ENCODE measurements around the gene DIS3L2. TPM values are rescaled to one million over a fixed set of nuclear protein-coding genes. Genes with fewer than 3 reads are reported as not detected.

DIS3L2 gene
- total and polyA plus RNA-seq, 2 of the 4 experiments (the other 2 are of a cell fraction) = 14.7 to 19.2 TPM

DNA sequence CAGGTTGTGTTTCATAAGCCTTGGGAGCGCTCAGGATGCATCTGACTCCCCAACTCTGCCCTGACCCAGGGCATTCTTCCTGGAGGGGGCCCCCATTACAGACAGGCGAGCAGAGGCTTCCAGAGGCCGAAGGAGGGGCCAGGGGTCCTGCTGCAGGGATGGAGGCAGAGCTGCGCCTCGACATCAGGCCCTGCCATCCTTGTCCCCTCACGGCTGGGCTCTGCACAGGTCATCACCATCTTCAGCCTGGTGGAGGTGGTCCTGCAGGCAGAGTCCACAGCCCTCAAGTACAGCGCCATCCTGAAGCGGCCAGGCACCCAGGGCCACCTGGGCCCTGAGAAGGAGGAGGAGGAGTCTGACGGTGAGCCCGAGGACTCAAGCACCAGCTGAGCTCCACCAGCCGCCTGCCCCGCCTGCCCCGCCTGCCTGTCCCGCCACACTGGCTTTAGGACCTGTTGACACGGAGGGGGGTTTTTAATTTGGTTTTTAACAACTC, 374.8 kb downstream of the DIS3L2 start:
- no peak overlapping the region for H2AFZ ChIP-seq (replicated peaks; ENCODE audit: low read length, poor library complexity)
- dilution Hi-C loops (cut with HindIII; ENCODE audit: low sequenced_read_pairs, unreplicated experiment) = no loop called here
- no peak for DNase-seq
- no peak overlapping the region for H3K4me3 ChIP-seq (ENCODE audit: insufficient read depth, low read depth, low read length)
- H3K27ac ChIP-seq (ENCODE audit: insufficient read depth, low read length) = no peak overlapping the region
- no peak overlapping the region for H2AK9ac ChIP-seq (replicated peaks; ENCODE audit: low read depth, low read length, poor library complexity)
- no TSS peak for BruUV-seq (replicated peaks)
- no peak overlapping the region for H4K8ac ChIP-seq (ENCODE audit: low read depth in 2 of 2, low read length in 2 of 2)
- no peaks in the 10 kb centered on the region for H4K20me1 ChIP-seq (ENCODE audit: insufficient read depth, low read length)
- no peak overlapping the region for H2BK15ac ChIP-seq (ENCODE audit: low read depth, low read length)
- no peak overlapping the region for H2AK5ac ChIP-seq (ENCODE audit: low read depth, low read length)
- no peaks in the 10 kb centered on the region for H3K4me1 ChIP-seq (ENCODE audit: control insufficient read depth, insufficient read depth, low read length)
- no peak overlapping the region for H3K18ac ChIP-seq (ENCODE audit: low read depth, low read length)
- H3K14ac ChIP-seq (replicated peaks; ENCODE audit: low read depth, low read length) = no peak overlapping the region
- no peaks in the 10 kb centered on the region for H3K27me3 ChIP-seq (ENCODE audit: control insufficient read depth, insufficient read depth, low read length)
- in situ Hi-C loops (cut with MboI; ENCODE audit: low sequenced_read_pairs) = no loop called here
- no peak overlapping the region for H3K23ac ChIP-seq (ENCODE audit: low read depth, low read length)
- H2BK20ac ChIP-seq (ENCODE audit: low read depth, low read length) = no peak overlapping the region
- no peaks in the 10 kb centered on the region for H3K9me3 ChIP-seq (ENCODE audit: control insufficient read depth, insufficient read depth, low read length)
- no peak overlapping the region for H2BK5ac ChIP-seq (ENCODE audit: low read depth, low read length, poor library complexity, severe bottlenecking)
- 91% methylated on average over 5 of the region's 15 CpGs; no CpG with 5 or more reads in 1 of the 2 experiments for WGBS, 2 experiments (ENCODE audit: extremely low coverage in 2 of 2, insufficient read length in 1 of 2)
- no peak overlapping the region for H4K5ac ChIP-seq (ENCODE audit: low read depth, low read length)
- H3K79me1 ChIP-seq (ENCODE audit: low read depth in 1 of 2, low read length in 2 of 2) = no peaks in the 10 kb centered on the region
- TF ChIP-seq FOS (IDR thresholded peaks at IDR 0.05; ENCODE audit: low read depth, low read length) (no peak), USF2 (IDR thresholded peaks at IDR 0.05; ENCODE audit: low read depth, low read length) (no peak), MXI1 (IDR thresholded peaks at IDR 0.05; ENCODE audit: borderline replicate concordance, low read depth, low read length) (no peak), RAD21 (IDR thresholded peaks at IDR 0.05; ENCODE audit: low read length) (no peak), MAFK (IDR thresholded peaks at IDR 0.05; ENCODE audit: low read depth, low read length) (no peak), ELK1 (IDR thresholded peaks at IDR 0.05; ENCODE audit: borderline replicate concordance, low read depth, low read length) (no peak), RFX5 (IDR thresholded peaks at IDR 0.05; ENCODE audit: low read depth, low read length) (no peak), CHD1 (IDR thresholded peaks at IDR 0.05; ENCODE audit: low read depth, low read length) (no peak)
- H3K56ac ChIP-seq (ENCODE audit: extremely low read depth, insufficient read depth, low read length) = no peak overlapping the region
- CTCF ChIA-PET = no interaction called here
- H3K9ac ChIP-seq (ENCODE audit: low read depth, low read length) = no peak overlapping the region
- no peak overlapping the region for H3K4me2 ChIP-seq (ENCODE audit: low read depth, low read length)
- no peak overlapping the region for H2BK120ac ChIP-seq (ENCODE audit: low read depth, low read length)
- POLR2A ChIA-PET (ENCODE audit: unreplicated experiment) = no interaction called here
- H3K4ac ChIP-seq (ENCODE audit: low read depth, low read length) = no peak overlapping the region
- intact Hi-C loops (cut with micrococcal nuclease) = no loop called here
- no peak for ATAC-seq (ENCODE audit: low read depth)
- H3K36me3 ChIP-seq (ENCODE audit: control insufficient read depth, insufficient read depth, low read length) = no peaks in the 10 kb centered on the region
- no peak overlapping the region for H4K91ac ChIP-seq (ENCODE audit: insufficient read depth, low read depth, low read length)
- no peaks in the 10 kb centered on the region for H3K9me1 ChIP-seq (ENCODE audit: insufficient read depth, low read length)
